CD8-positive, alpha-beta memory T cell (primary cell): ENCODE measurements around the gene SLC22A2. TPM values are rescaled to one million over a fixed set of nuclear protein-coding genes. Genes with fewer than 3 reads are reported as not detected.
"Not testable (repeated sequence)": the region's sequence is repeated elsewhere in the genome, so short reads cannot be mapped to it uniquely, and the experiment has no call there.

Experiments
- CTCF ChIA-PET: fragments of 350-600 bp; sonication (Branson Sonifier 250); formaldehyde crosslinking; loops from one replicate; lab custom pipeline; 2021; ENCODE audit warnings: antibody characterized with exemption; lab: Charles Lee
- POLR2A ChIA-PET: fragments of 350-600 bp; sonication (Branson Sonifier 250); formaldehyde crosslinking; loops from one replicate; lab custom pipeline; 2021; ENCODE audit warnings: antibody characterized with exemption; lab: Charles Lee
- DNase-seq, 5 donors: peaks; one replicate each; pipeline versions ENCODE4 v3.0.0 to v3.0.0-alpha.2; 2020 to 2022; ENCODE audit warnings: mixed read lengths in 1 of 5
- H3K27ac ChIP-seq: one replicate; pipeline ENCODE4 v1.7.0; 2013; ENCODE audit warnings: low read depth, mild to moderate bottlenecking, low read length, moderate library complexity
- H3K27me3 ChIP-seq: 2 replicates; pipeline ENCODE4 v1.7.0; 2013; ENCODE audit warnings: low read length, mild to moderate bottlenecking; ENCODE audit not compliant: insufficient read depth, poor library complexity, severe bottlenecking
- H3K36me3 ChIP-seq: 2 replicates; pipeline ENCODE4 v1.7.0; 2013; ENCODE audit warnings: mild to moderate bottlenecking, low read length, moderate library complexity; ENCODE audit not compliant: insufficient read depth
- H3K4me1 ChIP-seq: 2 replicates; pipeline ENCODE4 v1.7.0; 2013; ENCODE audit warnings: mild to moderate bottlenecking, low read length, moderate library complexity; ENCODE audit not compliant: insufficient read depth
- H3K4me3 ChIP-seq: 2 replicates; pipeline ENCODE4 v1.7.0; 2013; ENCODE audit warnings: mild to moderate bottlenecking, low read length
- H3K9me3 ChIP-seq: 2 replicates; pipeline ENCODE4 v1.7.0; 2013; ENCODE audit warnings: mild to moderate bottlenecking, low read length
- H3K27ac Mint-ChIP-seq, 8 donors: one replicate each; pipeline ENCODE4 v1.8.0; 2020 to 2021; ENCODE audit warnings: mixed read lengths in 8 of 8, mild to moderate bottlenecking in 6 of 8, inconsistent platforms in 3 of 8, moderate library complexity in 3 of 8
- H3K27me3 Mint-ChIP-seq, 2 donors: one replicate each; pipeline ENCODE4 v1.8.0; 2020 to 2021; ENCODE audit warnings: mixed read lengths in 2 of 2, mild to moderate bottlenecking in 1 of 2, moderate library complexity in 1 of 2
- H3K36me3 Mint-ChIP-seq, 3 donors: one replicate each; pipeline ENCODE4 v1.8.0; 2020 to 2021; ENCODE audit warnings: mixed read lengths in 3 of 3, inconsistent platforms in 1 of 3, mild to moderate bottlenecking in 1 of 3
- H3K4me1 Mint-ChIP-seq, 3 donors: one replicate each; pipeline ENCODE4 v1.8.0; 2020 to 2021; ENCODE audit warnings: mixed read lengths in 3 of 3, inconsistent platforms in 1 of 3, mild to moderate bottlenecking in 1 of 3
- H3K4me3 Mint-ChIP-seq, 7 donors: one replicate each; pipeline ENCODE4 v1.8.0; 2020 to 2021; ENCODE audit warnings: mixed read lengths in 7 of 7, mild to moderate bottlenecking in 6 of 7, moderate library complexity in 4 of 7, inconsistent platforms in 2 of 7
- H3K9me3 Mint-ChIP-seq, 5 donors: one replicate each; pipeline ENCODE4 v1.8.0; 2020 to 2022; ENCODE audit warnings: mixed read lengths in 5 of 5, mild to moderate bottlenecking in 3 of 5, moderate library complexity in 2 of 5, inconsistent platforms in 1 of 5
- polyA plus RNA-seq: library from polyadenylated mRNA; unstranded; fragments of 300-500 nt; fragmentation: Illumina TruSeq; gene quantifications from one replicate; pipeline ENCODE4 v1.2.3, GENCODE V29; 2021
- total RNA-seq, 2 experiments: library from RNA; stranded (reverse); gene quantifications; one replicate each; pipeline ENCODE4 v1.2.3, GENCODE V29; 2021

The SLC22A2 gene
- total and polyA plus RNA-seq, 3 experiments from 2014 or later, result not detected

GRCh38 chr6:160238761-160239751 is 19.6 kb downstream of the SLC22A2 start:
- Mint-ChIP-seq H3K36me3 (peaks cover 0 to 4% (median 0%) of the 10 kb centered on the region in 3 donors), H3K27ac (no peak overlapping the region), H3K4me3 (no peak overlapping the region), H3K4me1 (no peaks in the 10 kb centered on the region), H3K9me3 (peaks cover 4 to 9% (median 7%) of the 10 kb centered on the region in 5 donors), H3K27me3 (peaks cover 0 to 21% of the 10 kb centered on the region in 2 donors)
- no peak overlapping the region for H3K27ac ChIP-seq
- H3K9me3 ChIP-seq, result no peaks in the 10 kb centered on the region
- CTCF ChIA-PET, result no interaction called here
- no peak for DNase-seq
- H3K4me3 ChIP-seq, result no peak overlapping the region
- no peaks in the 10 kb centered on the region for H3K4me1 ChIP-seq
- POLR2A ChIA-PET, result no interaction called here
- H3K27me3 ChIP-seq, result no peaks in the 10 kb centered on the region
- no peaks in the 10 kb centered on the region for H3K36me3 ChIP-seq

- H3K36me3 Mint-ChIP-seq, result peaks cover 0 to 4% (median 0%) of the 10 kb centered on the region in 3 donors
- peaks cover 4 to 9% (median 7%) of the 10 kb centered on the region in 5 donors for H3K9me3 Mint-ChIP-seq
- no peaks in the 10 kb centered on the region for H3K4me1 Mint-ChIP-seq
- no peak overlapping the region for H3K27ac ChIP-seq
- ChIA-PET POLR2A (no interaction called here), CTCF (no interaction called here)
- no peaks in the 10 kb centered on the region for H3K27me3 ChIP-seq
- H3K27me3 Mint-ChIP-seq, result peaks cover 0 to 21% of the 10 kb centered on the region in 2 donors
- no peaks in the 10 kb centered on the region for H3K36me3 ChIP-seq
- H3K4me3 ChIP-seq, result no peak overlapping the region
- H3K4me1 ChIP-seq, result no peaks in the 10 kb centered on the region
- DNase-seq, result no peak
- H3K27ac Mint-ChIP-seq, result no peak overlapping the region
- H3K9me3 ChIP-seq, result no peaks in the 10 kb centered on the region
- H3K4me3 Mint-ChIP-seq, result no peak overlapping the region
These were observed 20.3 kb downstream of the SLC22A2 start for GRCh38 chr6:160238278-160238711.

GRCh38 chr6:160237597-160238275 is 20.9 kb downstream of the SLC22A2 start:
- H3K27me3 ChIP-seq, H3K4me3 Mint-ChIP-seq, H3K4me3 ChIP-seq, CTCF ChIA-PET, POLR2A ChIA-PET, H3K27ac Mint-ChIP-seq, H3K9me3 Mint-ChIP-seq, H3K4me1 Mint-ChIP-seq, H3K4me1 ChIP-seq, H3K27ac ChIP-seq, DNase-seq, H3K36me3 Mint-ChIP-seq, H3K36me3 ChIP-seq, H3K9me3 ChIP-seq: not testable (repeated sequence)
- peaks cover 0 to 21% of the 10 kb centered on the region in 2 donors for H3K27me3 Mint-ChIP-seq

- H3K27ac Mint-ChIP-seq, CTCF ChIA-PET, H3K9me3 ChIP-seq, H3K36me3 Mint-ChIP-seq, H3K36me3 ChIP-seq, H3K9me3 Mint-ChIP-seq, DNase-seq, H3K4me3 ChIP-seq, H3K27me3 ChIP-seq, POLR2A ChIA-PET, H3K4me1 ChIP-seq, H3K4me1 Mint-ChIP-seq, H3K27ac ChIP-seq, H3K4me3 Mint-ChIP-seq: not testable (repeated sequence)
- H3K27me3 Mint-ChIP-seq, result peaks cover 0 to 21% of the 10 kb centered on the region in 2 donors
These were observed 22.3 kb downstream of the SLC22A2 start for GRCh38 chr6:160236235-160236872.

GRCh38 chr6:160233950-160234640 is 24.5 kb downstream of the SLC22A2 start:
- H3K4me3 ChIP-seq, H3K4me1 Mint-ChIP-seq, H3K36me3 Mint-ChIP-seq, H3K36me3 ChIP-seq, CTCF ChIA-PET, DNase-seq, H3K9me3 ChIP-seq, H3K27me3 ChIP-seq, H3K9me3 Mint-ChIP-seq, POLR2A ChIA-PET, H3K27ac Mint-ChIP-seq, H3K27ac ChIP-seq, H3K4me1 ChIP-seq, H3K4me3 Mint-ChIP-seq: not testable (repeated sequence)
- H3K27me3 Mint-ChIP-seq, result peaks cover 2 to 18% of the 10 kb centered on the region in 2 donors

GRCh38 chr6:160227769-160228161 is 30.9 kb downstream of the SLC22A2 start:
- Histone ChIP-seq H3K9me3 (no peaks in the 10 kb centered on the region), H3K4me1 (no peaks in the 10 kb centered on the region), H3K36me3 (no peaks in the 10 kb centered on the region), H3K27me3 (no peaks in the 10 kb centered on the region), H3K4me3 (no peak overlapping the region), H3K27ac (no peak overlapping the region)
- POLR2A ChIA-PET, result no interaction called here
- no peak for DNase-seq
- CTCF ChIA-PET, result no interaction called here
- Mint-ChIP-seq H3K27me3 (peaks cover 11 to 35% of the 10 kb centered on the region in 2 donors), H3K27ac (no peak overlapping the region), H3K36me3 (no peaks in the 10 kb centered on the region), H3K9me3 (peaks cover 0 to 3% (median 0%) of the 10 kb centered on the region in 5 donors), H3K4me1 (no peaks in the 10 kb centered on the region), H3K4me3 (no peak overlapping the region)

- Mint-ChIP-seq H3K36me3 (no peaks in the 10 kb centered on the region), H3K9me3 (peaks cover 0 to 3% (median 0%) of the 10 kb centered on the region in 5 donors), H3K27ac (no peak overlapping the region), H3K4me3 (no peak overlapping the region), H3K27me3 (peaks cover 16 to 35% of the 10 kb centered on the region in 2 donors), H3K4me1 (no peaks in the 10 kb centered on the region)
- no peak for DNase-seq
- H3K4me1 ChIP-seq, result no peaks in the 10 kb centered on the region
- H3K36me3 ChIP-seq, result no peaks in the 10 kb centered on the region
- no peak overlapping the region for H3K27ac ChIP-seq
- H3K27me3 ChIP-seq, result no peaks in the 10 kb centered on the region
- CTCF ChIA-PET, result no interaction called here
- H3K4me3 ChIP-seq, result no peak overlapping the region
- POLR2A ChIA-PET, result no interaction called here
- no peaks in the 10 kb centered on the region for H3K9me3 ChIP-seq
These were observed 31.4 kb downstream of the SLC22A2 start for GRCh38 chr6:160227038-160227768.
